ENCODE measurements around the gene MLH3.
"Not testable (repeated sequence)": the region's sequence is repeated elsewhere in the genome, so short reads cannot be mapped to it uniquely, and the experiment has no call there.

Gene MLH3

GRCh38 chr14:75005357-75005756 lies 45.9 kb downstream of the MLH3 start:
- TF ChIP-seq CTCF (conservative IDR thresholded peaks at IDR 0.05; ENCODE audit: low read depth, low read length): no peak
- H3K4me3 ChIP-seq (ENCODE audit: low read length): no peak overlapping the region
- no peak for DNase-seq (ENCODE audit: low read depth)

DNA sequence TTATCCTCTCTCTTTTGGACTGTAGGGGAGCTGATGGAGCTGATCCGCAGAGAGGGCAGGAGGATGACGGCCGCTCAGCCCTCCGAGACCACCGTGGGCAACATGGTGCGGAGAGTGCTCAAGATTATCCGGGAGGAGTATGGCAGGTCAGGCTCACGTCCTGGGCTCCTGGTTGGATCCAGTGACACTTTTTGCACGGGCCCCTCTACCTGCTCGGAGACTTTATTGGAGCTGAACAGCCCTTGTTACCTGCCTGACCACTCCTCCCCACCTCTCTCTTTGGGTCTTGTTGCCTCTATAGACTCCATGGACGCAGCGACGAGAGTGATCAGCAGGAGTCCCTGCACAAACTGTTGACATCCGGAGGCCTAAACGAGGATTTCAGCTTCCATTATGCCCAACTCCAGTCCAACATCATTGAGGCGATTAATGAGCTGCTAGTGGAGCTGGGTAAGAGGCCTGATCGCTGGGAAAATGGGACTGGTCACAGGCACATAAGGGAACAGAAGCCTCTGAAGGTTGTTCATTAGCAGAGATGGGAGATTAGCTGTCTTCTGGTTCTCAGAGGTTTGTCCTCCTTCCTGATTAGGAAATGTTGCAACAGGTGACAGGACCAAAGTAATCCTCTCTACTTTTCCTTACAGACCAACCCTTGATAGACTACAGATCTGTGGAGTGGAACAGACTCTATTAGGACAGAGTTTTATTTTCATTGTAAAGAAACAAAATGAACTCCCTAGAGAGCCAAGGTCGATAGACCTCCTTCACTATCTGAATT lies 47.8 kb downstream of the MLH3 start:
- H3K4me3 ChIP-seq (ENCODE audit: low read length): peak overlapping the region; percentile 93
- no peak for TF ChIP-seq CTCF (conservative IDR thresholded peaks at IDR 0.05; ENCODE audit: low read depth, low read length)
- no peak for DNase-seq (ENCODE audit: low read depth)

DNA sequence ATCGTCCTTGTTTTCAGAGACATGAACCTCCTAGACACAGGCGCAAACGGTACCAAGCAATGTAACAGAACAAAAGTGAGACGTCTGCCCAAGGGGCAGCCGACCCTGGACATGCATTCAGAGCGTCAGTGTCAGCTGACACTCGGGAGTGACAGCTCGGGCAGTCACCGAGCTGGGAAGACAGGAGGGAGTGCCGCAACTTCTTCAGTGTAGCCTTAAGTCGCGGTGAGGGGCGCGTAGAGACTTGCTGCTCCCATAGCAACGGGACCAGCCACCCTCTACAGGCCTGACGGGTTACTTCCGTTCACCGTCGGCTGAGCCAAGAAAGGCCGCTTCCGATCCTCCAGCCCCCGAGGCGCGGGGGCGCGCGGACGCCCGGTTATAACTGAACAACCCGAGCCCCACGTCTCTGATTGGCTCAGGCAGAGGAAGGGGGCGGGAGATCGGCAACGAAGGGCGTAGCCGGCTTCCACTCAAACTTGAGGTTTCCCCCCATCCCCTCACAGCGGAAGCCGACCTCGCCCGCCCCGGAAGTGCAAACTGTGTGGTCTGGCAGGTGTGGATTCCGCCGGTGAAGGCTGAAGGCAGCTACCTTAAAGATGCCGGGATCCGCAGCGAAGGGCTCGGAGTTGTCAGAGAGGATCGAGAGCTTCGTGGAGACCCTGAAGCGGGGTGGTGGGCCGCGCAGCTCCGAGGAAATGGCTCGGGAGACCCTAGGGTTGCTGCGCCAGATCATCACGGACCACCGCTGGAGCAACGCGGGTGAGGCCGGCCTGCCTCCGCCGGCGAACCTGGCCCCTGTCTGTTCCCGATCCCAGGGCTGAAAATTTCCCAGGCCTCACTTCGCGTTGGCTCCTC lies 48.6 kb downstream of the MLH3 start, which contains the start of gene EIF2B2:
EIF2B2 (plus strand) TSS at position 530 of the 858 bp plus-strand sequence; CDS start at position 600, 70 bp downstream.
- peak; percentile 89 for DNase-seq (ENCODE audit: low read depth)
- peak within 1 kb of the TSS; percentile 93 for H3K4me3 ChIP-seq (ENCODE audit: low read length)
- TF ChIP-seq CTCF (conservative IDR thresholded peaks at IDR 0.05; ENCODE audit: low read depth, low read length): peak; percentile 6

DNA sequence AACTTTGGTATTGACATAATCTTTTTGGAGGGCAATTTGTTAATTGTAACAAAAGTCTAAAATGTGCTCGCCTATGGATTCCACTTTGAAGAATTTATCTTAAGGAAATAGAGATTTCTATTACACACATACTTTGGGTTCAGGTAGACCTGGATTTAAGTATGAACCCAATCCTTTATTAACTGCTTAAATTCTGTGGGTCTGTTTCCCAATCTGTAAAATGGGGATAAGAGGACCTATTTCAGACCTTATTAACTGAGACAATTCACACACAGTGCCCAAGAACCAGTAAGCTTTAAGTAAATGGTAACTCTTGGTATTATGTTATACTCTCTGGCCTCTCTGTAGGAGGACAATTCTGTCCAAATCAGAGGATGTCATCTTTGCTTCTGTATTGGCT lies 49.4 kb downstream of the MLH3 start:
- no peak for DNase-seq (ENCODE audit: low read depth)
- H3K4me3 ChIP-seq (ENCODE audit: low read length): peak overlapping the region; percentile 93
- TF ChIP-seq CTCF (conservative IDR thresholded peaks at IDR 0.05; ENCODE audit: low read depth, low read length): no peak

GRCh38 chr14:75001261-75001660 lies 50.0 kb downstream of the MLH3 start:
- DNase-seq (ENCODE audit: low read depth): no peak
- H3K4me3 ChIP-seq (ENCODE audit: low read length): no peak overlapping the region
- TF ChIP-seq CTCF (conservative IDR thresholded peaks at IDR 0.05; ENCODE audit: low read depth, low read length): no peak

GRCh38 chr14:74995781-74996180 lies 55.5 kb downstream of the MLH3 start:
- not testable (repeated sequence) for DNase-seq (ENCODE audit: low read depth); H3K4me3 ChIP-seq (ENCODE audit: low read length)

DNA sequence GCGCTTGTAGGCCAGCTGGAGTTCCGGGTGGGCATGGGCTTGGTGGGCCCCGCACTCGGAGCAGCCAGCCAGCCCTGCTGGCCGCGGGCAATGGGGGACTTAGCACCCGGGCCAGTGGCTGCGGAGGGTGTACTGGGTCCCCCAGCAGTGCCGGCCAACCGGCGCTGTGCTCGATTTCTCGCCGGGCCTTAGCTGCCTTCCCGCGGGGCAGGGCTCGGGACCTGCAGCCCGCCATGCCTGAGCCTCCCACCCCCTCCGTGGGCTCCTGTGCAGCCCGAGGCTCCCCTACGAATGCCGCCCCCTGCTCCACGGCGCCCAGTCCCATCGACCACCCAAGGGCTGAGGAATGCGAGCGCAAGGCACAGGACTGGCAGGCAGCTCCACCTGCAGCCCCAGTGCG lies 57.1 kb downstream of the MLH3 start:
- DNase-seq (ENCODE audit: low read depth); H3K4me3 ChIP-seq (ENCODE audit: low read length): not testable (repeated sequence)

DNA sequence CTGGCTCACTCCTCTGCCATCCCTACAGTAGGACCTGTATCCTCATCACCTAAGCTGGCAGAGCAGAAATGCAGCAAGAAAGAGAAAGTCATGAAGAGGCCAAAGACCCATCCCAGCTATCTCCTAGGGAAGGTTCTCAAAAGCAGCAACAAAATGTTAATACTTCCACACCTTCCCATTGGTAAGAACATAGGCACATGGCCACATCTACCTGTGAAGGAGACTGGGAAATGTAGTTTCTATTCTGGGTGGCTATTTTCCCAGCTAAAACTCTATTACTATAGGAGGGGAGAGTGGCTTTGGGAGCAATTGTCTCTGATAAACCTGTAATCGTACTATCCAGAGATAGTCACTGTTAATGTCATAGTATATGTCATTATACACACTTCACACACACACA lies 62.3 kb downstream of the MLH3 start:
- no peak for DNase-seq (ENCODE audit: low read depth)
- no peak overlapping the region for H3K4me3 ChIP-seq (ENCODE audit: low read length)
- no peak for TF ChIP-seq CTCF (conservative IDR thresholded peaks at IDR 0.05; ENCODE audit: low read depth, low read length)
